ENCODE measurements around the gene KY. TPM values are rescaled to one million over a fixed set of nuclear protein-coding genes. Genes with fewer than 3 reads are reported as not detected.

KY gene
- total and polyA plus RNA-seq, 10 of the 15 experiments (the other 5 are each of a cell fraction or from before 2014, with no cell fraction given), result 0.04 to 0.11 TPM; not detected in 8

DNA sequence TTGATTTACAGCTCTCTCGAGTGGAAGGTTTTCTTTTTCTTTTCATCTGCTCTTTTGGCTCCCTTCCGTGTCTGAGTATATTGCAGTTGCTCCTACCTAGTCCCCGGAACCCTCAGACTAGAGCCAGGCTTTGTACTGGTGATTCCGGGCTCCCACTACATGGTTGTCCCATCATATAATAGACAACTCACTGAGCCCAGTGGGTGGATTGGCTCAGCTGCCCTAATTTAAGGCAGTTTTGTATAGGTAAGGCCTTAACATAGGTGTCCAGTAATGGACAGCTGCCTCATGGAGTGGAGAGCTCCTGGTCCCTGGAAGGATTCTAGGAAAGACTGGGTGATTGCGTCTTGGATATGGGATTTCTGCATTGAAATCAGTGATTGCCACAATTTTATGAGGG, 58.0 kb downstream of the KY start:
- SMC1A ChIA-PET (ENCODE audit: uncharacterized antibody, unreplicated experiment), result no interaction called here
- no peaks in the 10 kb centered on the region for H3K9me3 ChIP-seq (replicated peaks; ENCODE audit: control insufficient read depth, insufficient read depth, low read length)
- H3K36me3 ChIP-seq (ENCODE audit: control insufficient read depth in 2 of 2, insufficient read depth in 2 of 2, low read length in 1 of 2), result no peaks in the 10 kb centered on the region
- H3K27me3 ChIP-seq (replicated peaks in 1 of 2; ENCODE audit: control insufficient read depth in 2 of 2, insufficient read depth in 2 of 2, low read length in 1 of 2), result no peaks in the 10 kb centered on the region
- POLR2A ChIA-PET, result no interaction called here
- no peak for TF ChIP-seq BHLHE40 (IDR thresholded peaks at IDR 0.05; ENCODE audit: borderline replicate concordance in 1 of 2, low read depth in 2 of 2, low read length in 1 of 2)
- no peak for TF ChIP-seq RAD21 (IDR thresholded peaks at IDR 0.05; ENCODE audit: insufficient read depth, low read depth, low read length)
- no peak for TF ChIP-seq RELA (IDR thresholded peaks at IDR 0.05; ENCODE audit: borderline replicate concordance, partially characterized antibody)
- no peak for TF ChIP-seq GABPA (IDR thresholded peaks at IDR 0.05; ENCODE audit: low read depth)
- no peak for TF ChIP-seq CUX1 (IDR thresholded peaks at IDR 0.05; ENCODE audit: insufficient replicate concordance, low read depth, low read length)
- TF ChIP-seq RBBP5 (conservative IDR thresholded peaks at IDR 0.05), result no peak
- no TSS peak for BruUV-seq (replicated peaks)
- no peak for FAIRE-seq
- H3K4me1 ChIP-seq (ENCODE audit: control insufficient read depth, insufficient read depth, low read length), result no peaks in the 10 kb centered on the region
- H3K27ac ChIP-seq (ENCODE audit: control insufficient read depth, insufficient read depth), result no peak overlapping the region
- no peaks in the 10 kb centered on the region for H3K79me2 ChIP-seq (ENCODE audit: control insufficient read depth, insufficient read depth, low read length)
- RAD21 ChIA-PET (ENCODE audit: unreplicated experiment), result no interaction called here
- no peak for DNase-seq (ENCODE audit: low read depth, low spot score)
- no peak overlapping the region for H3K4me3 ChIP-seq
- ATAC-seq, result no peak
- H4K20me1 ChIP-seq (ENCODE audit: control insufficient read depth, insufficient read depth), result no peaks in the 10 kb centered on the region
- H2AFZ ChIP-seq (ENCODE audit: control insufficient read depth, low read depth, low read length), result no peak overlapping the region
- no peak overlapping the region for H3K4me2 ChIP-seq (ENCODE audit: control insufficient read depth, insufficient read depth)
- CTCF ChIA-PET, result no interaction called here
- in situ Hi-C loops (cut with MboI), result no loop called here
- H3K9ac ChIP-seq (ENCODE audit: control insufficient read depth, insufficient read depth, low read length), result no peak overlapping the region
- intact Hi-C loops (cut with micrococcal nuclease; ENCODE audit: unreplicated experiment), result no loop called here
- WGBS (ENCODE audit: insufficient coverage, insufficient replicate concordance, low lambda C conversion rate, missing lambda C conversion rate), result 55% methylated on average over 5 of the region's 5 CpGs
